HG02763 (cell line): Measurements from ENCODE around the gene CNTN4.

Experiments used
- ATAC-seq: cut with Tn5 transposase; IDR thresholded peaks from one replicate; pipeline ENCODE4 v1.9.1; 2021; ENCODE audit warnings: mild to moderate bottlenecking, moderate library complexity; ENCODE audit not compliant: unreplicated experiment

Gene CNTN4

GRCh38 chr3:2578560-2578959 is 479.9 kb downstream of the CNTN4 start:
- ATAC-seq, result no peak

DNA sequence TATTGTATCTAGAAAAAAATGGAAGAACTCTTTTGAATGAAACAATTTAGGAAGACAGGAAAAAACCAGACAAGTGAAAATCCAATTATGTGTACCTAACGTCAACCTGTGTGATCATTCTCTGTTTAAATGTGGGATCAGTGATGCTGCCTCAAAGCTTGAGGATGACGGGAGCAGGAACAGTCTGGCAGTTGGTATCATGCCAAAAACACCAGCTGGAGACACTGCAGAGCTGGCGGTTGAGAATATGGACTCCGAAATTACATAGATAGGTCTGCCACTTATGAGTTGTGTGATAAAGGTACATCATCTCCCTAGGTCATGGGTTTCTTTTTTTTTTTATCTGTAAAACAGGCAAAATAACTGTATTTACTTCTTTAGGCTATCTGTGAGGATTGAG is 480.5 kb downstream of the CNTN4 start:
- no peak for ATAC-seq

- no peak for ATAC-seq
Observed at GRCh38 chr3:2583046-2583445, 484.4 kb downstream of the CNTN4 start.

DNA sequence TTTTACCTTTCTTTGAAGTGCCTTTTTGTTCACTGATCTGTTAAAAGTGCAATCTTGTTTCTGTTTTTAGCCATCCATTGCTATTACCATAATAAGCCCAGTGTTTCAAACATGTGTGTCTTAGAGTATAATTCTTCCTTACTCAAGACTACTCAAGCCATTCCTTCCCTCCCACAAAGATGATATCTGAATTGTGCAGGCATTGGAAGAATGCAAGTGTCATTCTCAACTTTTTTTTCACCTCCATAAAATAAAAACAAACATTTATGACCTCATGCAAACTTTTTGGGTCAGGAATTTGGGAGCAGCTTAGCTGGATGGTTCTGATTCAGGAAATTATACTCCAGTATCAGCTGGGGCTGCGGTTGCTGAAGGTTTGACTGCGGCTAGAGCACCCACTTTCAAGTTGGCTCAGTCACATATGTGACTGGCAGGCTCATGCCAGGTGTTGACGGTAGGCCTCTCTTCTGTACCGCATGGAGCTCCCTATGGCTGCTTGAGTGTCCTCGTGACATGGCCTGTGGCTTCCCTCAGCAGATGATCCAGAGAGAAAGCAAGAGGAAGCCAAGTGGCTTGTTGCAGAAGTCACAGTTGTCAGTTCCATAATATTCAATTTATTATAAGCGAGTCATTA is 490.8 kb downstream of the CNTN4 start:
- ATAC-seq, result no peak

DNA sequence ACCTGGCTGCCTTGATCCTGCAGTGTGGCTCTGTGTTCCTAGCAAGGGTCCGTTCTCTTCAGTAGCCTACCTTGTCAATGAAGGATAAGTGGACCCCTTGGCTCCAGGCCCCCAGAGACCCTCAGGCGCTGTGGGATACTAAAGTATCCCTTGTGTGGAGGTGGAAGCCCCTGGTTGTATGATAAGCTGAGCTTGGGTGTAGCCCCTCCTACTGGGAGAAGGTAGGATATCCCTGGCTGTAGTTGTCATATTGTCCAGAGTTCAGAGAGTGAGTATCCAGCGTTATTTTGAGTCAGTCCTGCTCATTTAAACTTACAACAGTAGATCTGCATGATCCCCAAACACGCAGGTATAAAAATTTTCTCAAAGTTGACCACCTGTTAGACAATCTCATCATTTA is 496.8 kb downstream of the CNTN4 start:
- no peak for ATAC-seq

DNA sequence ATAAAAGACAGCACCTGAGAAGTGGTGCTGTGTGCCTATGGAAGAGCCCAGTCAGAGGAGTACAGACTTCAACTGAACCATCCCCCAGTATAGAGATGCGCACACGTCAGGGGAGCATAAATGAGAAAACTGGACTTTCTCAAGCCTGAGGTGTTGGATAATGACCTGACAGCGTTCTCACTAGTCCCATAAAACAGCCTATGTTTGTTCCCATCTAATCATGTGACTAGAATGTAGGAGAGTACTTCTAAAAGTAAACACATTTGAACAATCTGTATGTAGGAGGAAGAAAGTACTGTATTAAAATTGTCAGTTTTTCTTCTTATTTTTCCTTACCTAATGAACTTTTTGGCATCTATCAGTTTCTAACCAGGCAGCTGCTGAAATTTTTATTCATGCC is 498.9 kb downstream of the CNTN4 start:
- no peak for ATAC-seq

GRCh38 chr3:2599471-2599870 is 500.8 kb downstream of the CNTN4 start:
- ATAC-seq, result no peak

DNA sequence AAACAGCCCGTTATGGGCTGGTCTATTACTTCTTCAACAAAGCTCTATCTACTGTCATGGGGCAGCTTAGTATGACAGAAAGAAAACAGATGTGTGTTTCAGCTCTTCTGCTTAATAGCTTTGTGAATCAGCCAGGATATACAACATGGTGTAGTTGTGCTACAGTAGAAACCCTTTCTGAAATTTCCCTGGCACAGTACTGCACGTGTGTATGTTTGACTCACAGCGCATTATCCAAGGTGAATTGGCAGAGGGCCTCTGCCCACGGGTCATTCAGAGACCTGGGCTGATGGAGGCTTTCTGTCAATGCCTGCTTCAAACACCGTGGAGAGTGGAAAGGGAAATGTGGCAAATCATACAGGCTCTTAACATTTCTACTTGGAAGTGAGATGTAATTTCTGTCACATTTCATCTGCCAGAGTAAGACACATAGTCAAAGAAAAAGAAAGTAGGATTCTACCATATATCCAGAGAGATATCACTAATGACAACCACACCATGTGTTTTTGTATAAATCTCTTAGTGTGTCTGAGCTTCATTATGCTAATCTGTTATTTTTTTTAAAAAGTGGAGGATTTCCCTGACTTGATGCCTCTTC is 505.1 kb downstream of the CNTN4 start:
- ATAC-seq, result no peak

DNA sequence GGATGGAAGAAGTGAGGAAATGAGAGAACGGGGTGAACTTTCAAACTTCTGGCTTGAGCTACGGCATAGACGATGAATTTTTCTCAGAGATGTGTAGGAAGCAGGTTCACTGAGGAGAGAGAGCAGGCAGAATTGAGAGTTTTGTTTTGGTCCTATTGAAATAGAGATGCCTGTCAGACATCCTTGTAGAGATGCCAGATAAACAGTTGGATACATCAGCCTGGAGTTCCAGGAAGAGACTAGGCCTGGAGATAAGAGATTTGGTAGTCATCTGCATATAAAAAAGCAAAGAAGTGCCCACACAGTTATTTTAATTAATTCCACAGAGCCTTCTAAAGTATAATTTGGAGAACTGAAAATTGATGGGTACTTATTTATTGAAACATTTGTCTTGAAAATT is 515.9 kb downstream of the CNTN4 start:
- no peak for ATAC-seq

DNA sequence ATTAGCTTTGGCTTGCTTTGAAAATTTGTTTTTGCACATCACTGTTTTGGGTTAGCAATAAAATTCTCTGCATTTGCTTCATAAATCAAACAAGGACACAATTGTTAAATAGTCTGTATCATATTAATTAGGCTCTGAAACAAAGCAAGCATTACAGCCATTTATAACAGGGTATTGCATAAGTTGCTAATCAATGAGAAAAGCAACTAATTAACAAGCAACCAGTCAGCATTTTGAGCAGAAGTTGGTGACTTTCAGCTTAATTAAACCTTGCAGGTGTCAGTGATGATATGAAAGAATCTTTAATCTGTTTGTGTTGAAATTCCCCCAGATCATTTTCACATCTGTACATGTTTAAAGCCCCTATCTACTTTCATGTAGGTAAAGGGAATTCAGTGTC is 516.4 kb downstream of the CNTN4 start:
- no peak for ATAC-seq

GRCh38 chr3:2623436-2623835 is 524.8 kb downstream of the CNTN4 start:
- ATAC-seq, result no peak

DNA sequence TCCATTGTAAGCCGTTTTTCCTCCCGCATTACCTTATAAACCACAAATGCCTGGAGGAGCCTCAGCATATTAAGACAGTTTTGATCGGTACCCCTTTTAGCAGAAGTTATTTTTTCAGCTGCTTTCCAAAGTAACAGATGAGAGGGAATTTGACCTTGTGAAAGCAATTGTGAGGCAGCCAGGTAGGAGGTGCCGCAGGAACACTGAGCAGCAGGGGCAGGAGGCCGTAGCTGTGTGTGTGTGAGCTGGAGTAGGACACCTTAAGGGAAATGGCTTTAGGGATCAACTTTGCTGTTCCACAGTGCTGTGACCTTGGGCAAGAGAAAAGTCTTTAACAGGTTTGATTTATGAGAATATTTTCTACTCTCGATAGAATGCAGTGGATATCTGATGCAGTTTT is 529.5 kb downstream of the CNTN4 start:
- no peak for ATAC-seq

DNA sequence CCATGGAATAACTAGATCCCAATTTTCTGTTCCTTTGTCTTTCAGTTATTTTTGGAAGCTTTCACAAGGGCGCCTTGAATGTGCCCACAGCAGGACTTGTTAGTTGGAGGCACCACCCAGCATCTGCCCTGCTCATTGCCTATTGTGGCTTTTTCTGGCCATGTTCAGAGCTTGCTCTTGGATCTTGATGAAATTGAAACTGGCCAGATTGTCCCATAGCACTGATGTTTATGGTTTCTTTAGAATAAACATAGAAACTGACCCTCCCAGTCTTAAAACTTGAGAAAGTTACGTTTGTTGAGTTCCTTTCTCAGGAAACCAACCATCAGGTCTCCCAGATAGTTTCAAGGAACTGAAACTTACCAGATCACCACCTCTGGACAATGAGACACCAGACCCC is 536.8 kb downstream of the CNTN4 start:
- no peak for ATAC-seq

DNA sequence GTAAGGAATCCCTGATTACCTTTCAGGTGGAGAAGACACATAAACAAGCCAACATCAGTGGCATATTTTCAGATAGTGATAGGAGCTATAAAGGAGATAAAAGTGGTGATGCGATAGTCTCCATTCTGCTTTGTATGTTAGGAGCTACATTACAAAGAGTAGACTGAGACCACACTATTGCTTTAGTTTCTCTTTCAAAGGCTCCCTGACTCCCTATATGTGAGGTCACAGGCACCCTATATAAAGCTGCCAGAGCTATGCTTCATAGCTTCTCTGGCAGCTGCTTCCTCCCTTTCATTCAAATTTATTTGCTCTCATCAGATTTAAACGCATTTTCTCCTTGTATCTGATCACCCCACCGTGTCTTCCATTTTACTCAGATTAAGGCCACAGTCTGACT is 544.9 kb downstream of the CNTN4 start:
- no peak for ATAC-seq

GRCh38 chr3:2645001-2645400 is 546.3 kb downstream of the CNTN4 start:
- no peak for ATAC-seq

- ATAC-seq, result no peak
Observed at GRCh38 chr3:2650746-2651145, 552.1 kb downstream of the CNTN4 start.

DNA sequence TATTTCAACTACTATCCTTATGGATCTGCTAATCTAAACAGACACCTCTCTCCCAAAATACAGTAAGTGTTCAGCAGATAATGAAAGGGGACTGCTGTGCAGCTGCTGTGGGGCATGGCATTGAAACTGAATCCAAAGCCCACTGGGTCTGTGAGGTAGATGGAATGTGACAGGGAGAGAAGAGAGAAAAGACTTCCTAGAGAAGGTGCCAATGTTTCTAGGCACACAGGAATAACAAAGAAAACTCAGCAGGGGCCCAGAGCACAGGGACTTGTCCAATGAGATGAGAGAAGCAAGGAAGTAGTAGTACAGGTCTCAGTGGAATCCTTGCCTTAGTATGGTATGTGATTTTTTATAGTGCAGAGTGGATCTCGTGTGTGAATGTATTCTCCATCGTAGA is 553.7 kb downstream of the CNTN4 start:
- ATAC-seq, result no peak

DNA sequence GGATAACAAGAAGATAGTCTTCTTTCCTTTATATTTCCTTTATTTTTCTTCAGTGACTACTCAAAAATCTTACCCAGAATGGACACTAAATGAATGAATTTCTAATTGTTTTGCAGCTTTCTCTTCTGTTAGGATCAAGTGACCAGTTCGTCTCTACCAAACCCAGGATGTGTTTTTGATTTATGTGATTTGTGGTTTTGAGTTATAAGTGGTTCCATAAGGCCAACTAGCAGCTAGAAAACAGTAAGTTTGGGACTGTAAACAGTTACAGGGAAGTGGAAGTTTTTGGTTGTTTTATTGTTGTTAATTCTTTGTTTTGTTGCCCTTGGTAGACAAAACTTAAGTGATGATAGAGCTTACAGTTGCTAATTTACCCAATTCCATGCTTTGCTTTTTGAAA is 555.0 kb downstream of the CNTN4 start:
- no peak for ATAC-seq

GRCh38 chr3:2655229-2655701 is 556.6 kb downstream of the CNTN4 start:
- no peak for ATAC-seq

DNA sequence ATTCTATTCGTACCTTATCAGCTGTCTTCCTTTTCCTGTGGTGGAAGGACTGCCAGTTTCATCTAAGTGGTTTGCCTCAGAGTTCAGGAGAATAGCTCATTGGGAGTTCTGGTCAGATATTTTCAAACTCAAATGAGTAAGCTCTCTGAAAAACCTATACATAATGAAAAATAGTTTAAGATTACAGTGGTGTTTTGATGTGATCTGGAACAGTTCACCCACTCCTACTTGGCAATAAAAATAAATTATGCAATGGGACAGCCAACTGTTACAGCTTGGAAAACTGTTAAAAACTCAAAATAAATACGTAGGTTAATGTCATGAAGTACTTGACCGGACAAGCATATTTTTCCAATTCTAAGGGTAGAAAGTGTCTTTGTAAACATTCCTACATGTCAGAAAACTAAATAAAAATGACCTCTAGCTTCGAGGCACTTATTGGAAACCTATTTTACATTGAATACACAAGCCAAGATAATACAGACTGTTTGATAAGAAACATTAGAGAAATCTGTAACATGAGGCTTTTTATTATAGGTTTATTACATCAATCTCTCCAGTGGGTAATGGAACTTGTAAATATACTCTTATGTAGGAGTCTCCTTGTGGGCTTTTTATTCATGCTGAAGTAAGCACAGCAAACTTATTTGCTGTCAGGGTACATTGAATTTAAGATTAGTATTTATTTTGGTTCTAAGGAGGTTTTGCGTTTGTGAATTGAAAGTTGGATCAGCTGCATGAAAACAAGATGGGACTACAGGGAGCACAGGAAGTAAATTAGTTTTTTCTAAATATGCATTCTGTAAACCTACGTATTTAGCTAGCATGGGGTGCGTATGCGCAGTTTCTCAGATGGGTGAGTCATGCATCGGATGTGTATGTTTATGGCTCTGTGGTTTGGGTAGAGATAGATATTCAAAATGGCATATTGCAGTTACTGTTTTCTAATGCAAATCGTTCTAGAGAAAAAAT is 558.4 kb downstream of the CNTN4 start:
- ATAC-seq, result no peak

GRCh38 chr3:2657971-2658370 is 559.3 kb downstream of the CNTN4 start:
- ATAC-seq, result no peak

DNA sequence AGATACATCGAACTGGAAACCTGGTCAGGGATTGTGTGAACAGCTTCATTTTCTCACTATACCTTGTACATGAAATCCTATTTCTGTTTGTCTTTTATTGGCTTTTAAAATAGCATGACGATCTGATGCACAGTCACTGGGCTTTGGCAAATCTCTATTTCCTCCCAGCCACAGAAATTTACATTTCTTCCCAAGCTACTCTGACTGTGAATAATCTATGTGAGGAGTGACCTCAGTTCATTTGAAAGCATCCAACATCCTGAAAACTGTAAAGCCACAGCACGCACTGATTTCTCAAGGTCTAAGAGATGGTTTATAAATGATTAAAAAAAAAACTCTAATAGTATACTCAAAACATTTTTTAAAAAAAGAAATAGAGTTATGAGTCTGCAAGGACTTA is 561.2 kb downstream of the CNTN4 start:
- ATAC-seq, result no peak
